WTC11 (cell line): Measurements from ENCODE around the gene RABEP2. TPM values are rescaled to one million over a fixed set of nuclear protein-coding genes. Genes with fewer than 3 reads are reported as not detected.

Experiments
- ATAC-seq: fragments of 200-7000 bp; cut with Tn5 transposase; 2 replicates; pipeline ENCODE4 v1.10.0; 2021; ENCODE audit warnings: mild to moderate bottlenecking, moderate library complexity
- CTCF ChIA-PET: fragments of 300-600 bp; sonication (Branson Sonifier 250); formaldehyde crosslinking; loops from one replicate; lab custom pipeline; 2021; ENCODE audit warnings: antibody characterized with exemption; lab: Charles Lee
- POLR2A ChIA-PET: fragments of 350-600 bp; sonication (Branson Sonifier 250); formaldehyde crosslinking; loops from one replicate; lab custom pipeline; 2021; ENCODE audit warnings: antibody characterized with exemption; lab: Charles Lee
- DNase-seq: peaks from one replicate; pipeline ENCODE4 v3.0.0; 2021; ENCODE audit warnings: low spot score
- H3K27ac Mint-ChIP-seq: 2 replicates; pipeline ENCODE4 v1.8.0; 2021; ENCODE audit warnings: mixed read lengths
- H3K27me3 Mint-ChIP-seq: 2 replicates; pipeline ENCODE4 v1.8.0; 2021; ENCODE audit warnings: low read depth, mild to moderate bottlenecking, moderate library complexity, mixed read lengths
- H3K36me3 Mint-ChIP-seq: 2 replicates; pipeline ENCODE4 v1.8.0; 2021; ENCODE audit warnings: mixed read lengths
- H3K4me1 Mint-ChIP-seq: 2 replicates; pipeline ENCODE4 v1.8.0; 2022; ENCODE audit warnings: mixed read lengths
- H3K4me3 Mint-ChIP-seq: 2 replicates; pipeline ENCODE4 v1.8.0; 2021; ENCODE audit warnings: mild to moderate bottlenecking, moderate library complexity, mixed read lengths
- H3K9me3 Mint-ChIP-seq: 2 replicates; pipeline ENCODE4 v1.8.0; 2021; ENCODE audit warnings: mixed read lengths
- CBFB ChIP-seq: sonication (generic); formaldehyde crosslinking; IDR thresholded peaks from 2 replicates; pipeline ENCODE4 v1.8.1; 2022; ENCODE audit warnings: mild to moderate bottlenecking, low read depth, missing genetic modification reagents
- CREB1 ChIP-seq: sonication (generic); formaldehyde crosslinking; IDR thresholded peaks from 2 replicates; pipeline ENCODE4 v1.8.0; 2023; ENCODE audit warnings: mild to moderate bottlenecking, missing genetic modification reagents
- ETV6 ChIP-seq: sonication (generic); formaldehyde crosslinking; IDR thresholded peaks from 2 replicates; pipeline ENCODE4 v1.8.1; 2022; ENCODE audit warnings: mild to moderate bottlenecking, missing genetic modification reagents
- FOXK1 ChIP-seq: sonication (generic); formaldehyde crosslinking; IDR thresholded peaks from 2 replicates; pipeline ENCODE4 v1.8.0; 2022; ENCODE audit warnings: mild to moderate bottlenecking, moderate library complexity, missing genetic modification reagents
- FOXP1 ChIP-seq: sonication (generic); formaldehyde crosslinking; IDR thresholded peaks from 2 replicates; pipeline ENCODE4 v1.8.0; 2022; ENCODE audit warnings: missing genetic modification reagents, mild to moderate bottlenecking, moderate library complexity, borderline replicate concordance
- GRHL2 ChIP-seq: fragments of 250-450 bp; sonication (Bioruptor Pico); IDR thresholded peaks from 2 replicates; pipeline ENCODE4 v1.8.0; 2022; ENCODE audit warnings: mild to moderate bottlenecking, moderate library complexity; ENCODE audit not compliant: insufficient replicate concordance, severe bottlenecking
- KAT7 ChIP-seq: sonication (generic); formaldehyde crosslinking; IDR thresholded peaks from 2 replicates; pipeline ENCODE4 v1.8.1; 2023; ENCODE audit warnings: missing genetic modification reagents, mild to moderate bottlenecking, borderline replicate concordance
- MLX ChIP-seq: sonication (generic); formaldehyde crosslinking; IDR thresholded peaks from 2 replicates; pipeline ENCODE4 v1.8.1; 2023; ENCODE audit warnings: mild to moderate bottlenecking, missing genetic modification reagents, moderate library complexity
- NFYB ChIP-seq: sonication (generic); formaldehyde crosslinking; conservative IDR thresholded peaks from 2 replicates; pipeline ENCODE4 v1.8.0; 2022; ENCODE audit warnings: low read depth, missing genetic modification reagents
- STAT6 ChIP-seq: sonication (generic); formaldehyde crosslinking; conservative IDR thresholded peaks from 2 replicates; pipeline ENCODE4 v1.8.1; 2023; ENCODE audit warnings: mild to moderate bottlenecking, low read depth, missing genetic modification reagents, moderate library complexity
- TEAD1 ChIP-seq: sonication (generic); formaldehyde crosslinking; IDR thresholded peaks from 2 replicates; pipeline ENCODE4 v1.8.0; 2022; ENCODE audit warnings: mild to moderate bottlenecking, missing genetic modification reagents
- ZBTB21 ChIP-seq: sonication (generic); formaldehyde crosslinking; IDR thresholded peaks from 2 replicates; pipeline ENCODE4 v1.8.1; 2023; ENCODE audit warnings: mild to moderate bottlenecking, missing genetic modification reagents, borderline replicate concordance
- ZMAT4 ChIP-seq: fragments of 250-450 bp; sonication (Bioruptor Pico); IDR thresholded peaks from 2 replicates; pipeline ENCODE4 v1.9.0; 2021; ENCODE audit warnings: mild to moderate bottlenecking
- ZNF425 ChIP-seq: fragments of 250-450 bp; sonication (Bioruptor Pico); conservative IDR thresholded peaks from 2 replicates; pipeline ENCODE4 v1.9.0; 2021; ENCODE audit warnings: mild to moderate bottlenecking
- total RNA-seq: library from RNA; stranded (reverse); gene quantifications from 3 replicates; pipeline ENCODE4 v1.2.3, GENCODE V29; 2021
- TF ChIP-seq, protein P1 (sequence below): fragments of 250-450 bp; sonication (Bioruptor Pico); IDR thresholded peaks from 2 replicates; pipeline ENCODE4 v1.9.0; 2021; ENCODE audit warnings: mild to moderate bottlenecking, borderline replicate concordance
- TF ChIP-seq, protein P2 (sequence below): sonication (generic); formaldehyde crosslinking; conservative IDR thresholded peaks from 2 replicates; pipeline ENCODE4 v1.8.1; 2022; ENCODE audit warnings: mild to moderate bottlenecking, missing genetic modification reagents
- TF ChIP-seq, protein P3 (sequence below): fragments of 250-450 bp; sonication (Bioruptor Pico); IDR thresholded peaks from 2 replicates; pipeline ENCODE4 v1.8.0; 2021; ENCODE audit warnings: mild to moderate bottlenecking
- TF ChIP-seq, protein P4 (sequence below): sonication (generic); formaldehyde crosslinking; IDR thresholded peaks from 2 replicates; pipeline ENCODE4 v1.8.1; 2023; ENCODE audit warnings: mild to moderate bottlenecking, missing genetic modification reagents
- TF ChIP-seq, protein P5 (sequence below): sonication (generic); formaldehyde crosslinking; IDR thresholded peaks from 2 replicates; pipeline ENCODE4 v1.8.1; 2022; ENCODE audit warnings: missing genetic modification reagents, borderline replicate concordance

The RABEP2 gene
- total RNA-seq, 1 experiment from 2014 or later, result 24.0 TPM

- Mint-ChIP-seq H3K4me1 (no peaks in the 10 kb centered on the region), H3K36me3 (no peaks in the 10 kb centered on the region), H3K9me3 (no peaks in the 10 kb centered on the region), H3K27me3 (no peaks in the 10 kb centered on the region), H3K4me3 (no peak overlapping the region), H3K27ac (no peak overlapping the region)
- no peak for ATAC-seq
- no peak for DNase-seq
- no peak for TF ChIP-seq FOXK1 (CRISPR knock-in tag)
- TF ChIP-seq ETV6 (CRISPR knock-in tag), result no peak
- no peak for TF ChIP-seq MLX
- TF ChIP-seq FOXP1, result no peak
- TF ChIP-seq CREB1, result no peak
- no peak for TF ChIP-seq ZMAT4 (CRISPR knock-in tag)
- no peak for TF ChIP-seq STAT6 (CRISPR knock-in tag)
- TF ChIP-seq, protein P1, sequence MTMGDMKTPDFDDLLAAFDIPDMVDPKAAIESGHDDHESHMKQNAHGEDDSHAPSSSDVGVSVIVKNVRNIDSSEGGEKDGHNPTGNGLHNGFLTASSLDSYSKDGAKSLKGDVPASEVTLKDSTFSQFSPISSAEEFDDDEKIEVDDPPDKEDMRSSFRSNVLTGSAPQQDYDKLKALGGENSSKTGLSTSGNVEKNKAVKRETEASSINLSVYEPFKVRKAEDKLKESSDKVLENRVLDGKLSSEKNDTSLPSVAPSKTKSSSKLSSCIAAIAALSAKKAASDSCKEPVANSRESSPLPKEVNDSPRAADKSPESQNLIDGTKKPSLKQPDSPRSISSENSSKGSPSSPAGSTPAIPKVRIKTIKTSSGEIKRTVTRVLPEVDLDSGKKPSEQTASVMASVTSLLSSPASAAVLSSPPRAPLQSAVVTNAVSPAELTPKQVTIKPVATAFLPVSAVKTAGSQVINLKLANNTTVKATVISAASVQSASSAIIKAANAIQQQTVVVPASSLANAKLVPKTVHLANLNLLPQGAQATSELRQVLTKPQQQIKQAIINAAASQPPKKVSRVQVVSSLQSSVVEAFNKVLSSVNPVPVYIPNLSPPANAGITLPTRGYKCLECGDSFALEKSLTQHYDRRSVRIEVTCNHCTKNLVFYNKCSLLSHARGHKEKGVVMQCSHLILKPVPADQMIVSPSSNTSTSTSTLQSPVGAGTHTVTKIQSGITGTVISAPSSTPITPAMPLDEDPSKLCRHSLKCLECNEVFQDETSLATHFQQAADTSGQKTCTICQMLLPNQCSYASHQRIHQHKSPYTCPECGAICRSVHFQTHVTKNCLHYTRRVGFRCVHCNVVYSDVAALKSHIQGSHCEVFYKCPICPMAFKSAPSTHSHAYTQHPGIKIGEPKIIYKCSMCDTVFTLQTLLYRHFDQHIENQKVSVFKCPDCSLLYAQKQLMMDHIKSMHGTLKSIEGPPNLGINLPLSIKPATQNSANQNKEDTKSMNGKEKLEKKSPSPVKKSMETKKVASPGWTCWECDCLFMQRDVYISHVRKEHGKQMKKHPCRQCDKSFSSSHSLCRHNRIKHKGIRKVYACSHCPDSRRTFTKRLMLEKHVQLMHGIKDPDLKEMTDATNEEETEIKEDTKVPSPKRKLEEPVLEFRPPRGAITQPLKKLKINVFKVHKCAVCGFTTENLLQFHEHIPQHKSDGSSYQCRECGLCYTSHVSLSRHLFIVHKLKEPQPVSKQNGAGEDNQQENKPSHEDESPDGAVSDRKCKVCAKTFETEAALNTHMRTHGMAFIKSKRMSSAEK (CRISPR knock-in tag), result no peak
- TF ChIP-seq NFYB (CRISPR knock-in tag), result no peak
- TF ChIP-seq KAT7, result no peak
- ChIA-PET CTCF (interaction anchor here (0.7 kb wide), 1 partner anchor 41 kb away, joined by 3 read pairs; no protein-coding TSS in a partner anchor), POLR2A (no interaction called here)
These were observed 29.4 kb downstream of the RABEP2 start for GRCh38 chr16:28895609-28896008.

DNA sequence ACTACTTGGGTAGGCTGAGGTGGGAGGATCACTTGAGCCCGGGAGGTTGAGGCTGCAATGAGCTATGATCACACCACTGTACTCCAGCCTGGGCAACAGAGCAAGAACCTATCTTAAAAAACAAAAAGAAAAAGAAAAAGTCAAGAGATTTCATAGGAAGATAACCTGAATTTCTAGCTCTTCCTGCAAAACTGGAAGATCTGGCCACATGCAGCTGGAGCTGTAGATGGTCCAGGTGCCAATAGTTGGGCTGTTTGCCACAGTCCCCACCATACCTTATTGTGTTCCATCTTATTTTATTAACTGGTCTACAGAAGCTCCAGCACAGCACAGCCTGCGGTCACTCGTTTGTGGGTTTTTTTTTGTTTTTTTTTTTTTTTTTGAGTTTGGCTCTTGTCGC is 31.7 kb downstream of the RABEP2 start:
- Mint-ChIP-seq H3K27ac (no peak overlapping the region), H3K36me3 (no peaks in the 10 kb centered on the region), H3K9me3 (no peaks in the 10 kb centered on the region), H3K4me3 (no peak overlapping the region), H3K27me3 (no peaks in the 10 kb centered on the region), H3K4me1 (no peaks in the 10 kb centered on the region)
- ChIA-PET CTCF (no interaction called here), POLR2A (interaction anchor here (1.1 kb wide), 1 partner anchor 18 kb away, joined by 4 read pairs; no protein-coding TSS in a partner anchor)
- DNase-seq (no peak), ATAC-seq (no peak)
- TF ChIP-seq, protein P2, sequence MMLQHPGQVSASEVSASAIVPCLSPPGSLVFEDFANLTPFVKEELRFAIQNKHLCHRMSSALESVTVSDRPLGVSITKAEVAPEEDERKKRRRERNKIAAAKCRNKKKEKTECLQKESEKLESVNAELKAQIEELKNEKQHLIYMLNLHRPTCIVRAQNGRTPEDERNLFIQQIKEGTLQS, result no peak
- TF ChIP-seq, protein P3, sequence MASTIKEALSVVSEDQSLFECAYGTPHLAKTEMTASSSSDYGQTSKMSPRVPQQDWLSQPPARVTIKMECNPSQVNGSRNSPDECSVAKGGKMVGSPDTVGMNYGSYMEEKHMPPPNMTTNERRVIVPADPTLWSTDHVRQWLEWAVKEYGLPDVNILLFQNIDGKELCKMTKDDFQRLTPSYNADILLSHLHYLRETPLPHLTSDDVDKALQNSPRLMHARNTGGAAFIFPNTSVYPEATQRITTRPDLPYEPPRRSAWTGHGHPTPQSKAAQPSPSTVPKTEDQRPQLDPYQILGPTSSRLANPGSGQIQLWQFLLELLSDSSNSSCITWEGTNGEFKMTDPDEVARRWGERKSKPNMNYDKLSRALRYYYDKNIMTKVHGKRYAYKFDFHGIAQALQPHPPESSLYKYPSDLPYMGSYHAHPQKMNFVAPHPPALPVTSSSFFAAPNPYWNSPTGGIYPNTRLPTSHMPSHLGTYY, result no peak
- TF ChIP-seq FOXK1 (CRISPR knock-in tag), result no peak
- TF ChIP-seq NFYB (CRISPR knock-in tag), result no peak
- no peak for TF ChIP-seq ZBTB21 (CRISPR knock-in tag)
- TF ChIP-seq, protein P4, sequence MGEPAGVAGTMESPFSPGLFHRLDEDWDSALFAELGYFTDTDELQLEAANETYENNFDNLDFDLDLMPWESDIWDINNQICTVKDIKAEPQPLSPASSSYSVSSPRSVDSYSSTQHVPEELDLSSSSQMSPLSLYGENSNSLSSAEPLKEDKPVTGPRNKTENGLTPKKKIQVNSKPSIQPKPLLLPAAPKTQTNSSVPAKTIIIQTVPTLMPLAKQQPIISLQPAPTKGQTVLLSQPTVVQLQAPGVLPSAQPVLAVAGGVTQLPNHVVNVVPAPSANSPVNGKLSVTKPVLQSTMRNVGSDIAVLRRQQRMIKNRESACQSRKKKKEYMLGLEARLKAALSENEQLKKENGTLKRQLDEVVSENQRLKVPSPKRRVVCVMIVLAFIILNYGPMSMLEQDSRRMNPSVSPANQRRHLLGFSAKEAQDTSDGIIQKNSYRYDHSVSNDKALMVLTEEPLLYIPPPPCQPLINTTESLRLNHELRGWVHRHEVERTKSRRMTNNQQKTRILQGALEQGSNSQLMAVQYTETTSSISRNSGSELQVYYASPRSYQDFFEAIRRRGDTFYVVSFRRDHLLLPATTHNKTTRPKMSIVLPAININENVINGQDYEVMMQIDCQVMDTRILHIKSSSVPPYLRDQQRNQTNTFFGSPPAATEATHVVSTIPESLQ (CRISPR knock-in tag), result no peak
- no peak for TF ChIP-seq GRHL2 (CRISPR knock-in tag)
- TF ChIP-seq ZNF425 (CRISPR knock-in tag), result no peak
- TF ChIP-seq TEAD1 (CRISPR knock-in tag), result no peak
- TF ChIP-seq CBFB, result no peak
- TF ChIP-seq, protein P5, sequence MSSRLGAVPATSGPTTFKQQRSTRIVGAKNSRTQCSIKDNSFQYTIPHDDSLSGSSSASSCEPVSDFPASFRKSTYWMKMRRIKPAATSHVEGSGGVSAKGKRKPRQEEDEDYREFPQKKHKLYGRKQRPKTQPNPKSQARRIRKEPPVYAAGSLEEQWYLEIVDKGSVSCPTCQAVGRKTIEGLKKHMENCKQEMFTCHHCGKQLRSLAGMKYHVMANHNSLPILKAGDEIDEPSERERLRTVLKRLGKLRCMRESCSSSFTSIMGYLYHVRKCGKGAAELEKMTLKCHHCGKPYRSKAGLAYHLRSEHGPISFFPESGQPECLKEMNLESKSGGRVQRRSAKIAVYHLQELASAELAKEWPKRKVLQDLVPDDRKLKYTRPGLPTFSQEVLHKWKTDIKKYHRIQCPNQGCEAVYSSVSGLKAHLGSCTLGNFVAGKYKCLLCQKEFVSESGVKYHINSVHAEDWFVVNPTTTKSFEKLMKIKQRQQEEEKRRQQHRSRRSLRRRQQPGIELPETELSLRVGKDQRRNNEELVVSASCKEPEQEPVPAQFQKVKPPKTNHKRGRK, result no peak
